SK-N-DZ (cell line): ENCODE results near the gene CCDC81.

Source experiments
- DNase-seq: peaks from one replicate; pipeline ENCODE4 v3.0.0-alpha.2; 2015; ENCODE audit warnings: low spot score

CCDC81 gene

DNA sequence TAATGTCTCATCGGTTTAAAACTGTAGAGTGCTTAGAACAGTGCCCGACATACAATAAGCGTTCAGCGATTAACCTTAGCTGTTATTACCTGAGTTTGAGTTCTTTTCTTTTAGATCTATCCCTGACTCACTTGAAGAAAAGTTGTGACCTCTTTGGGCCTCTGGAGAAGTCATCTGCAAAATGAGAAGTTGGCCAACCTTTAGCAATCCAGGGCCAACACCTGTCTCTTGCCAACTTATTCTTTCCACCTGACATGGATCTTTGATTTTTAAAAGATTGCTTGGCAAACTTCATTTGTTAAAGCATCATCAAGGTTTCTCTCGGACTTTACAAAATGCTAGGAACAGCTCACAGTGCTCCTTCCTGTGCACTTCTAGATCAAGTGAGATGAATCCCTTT, 89.3 kb downstream of the CCDC81 start:
- DNase-seq, result no peak

DNA sequence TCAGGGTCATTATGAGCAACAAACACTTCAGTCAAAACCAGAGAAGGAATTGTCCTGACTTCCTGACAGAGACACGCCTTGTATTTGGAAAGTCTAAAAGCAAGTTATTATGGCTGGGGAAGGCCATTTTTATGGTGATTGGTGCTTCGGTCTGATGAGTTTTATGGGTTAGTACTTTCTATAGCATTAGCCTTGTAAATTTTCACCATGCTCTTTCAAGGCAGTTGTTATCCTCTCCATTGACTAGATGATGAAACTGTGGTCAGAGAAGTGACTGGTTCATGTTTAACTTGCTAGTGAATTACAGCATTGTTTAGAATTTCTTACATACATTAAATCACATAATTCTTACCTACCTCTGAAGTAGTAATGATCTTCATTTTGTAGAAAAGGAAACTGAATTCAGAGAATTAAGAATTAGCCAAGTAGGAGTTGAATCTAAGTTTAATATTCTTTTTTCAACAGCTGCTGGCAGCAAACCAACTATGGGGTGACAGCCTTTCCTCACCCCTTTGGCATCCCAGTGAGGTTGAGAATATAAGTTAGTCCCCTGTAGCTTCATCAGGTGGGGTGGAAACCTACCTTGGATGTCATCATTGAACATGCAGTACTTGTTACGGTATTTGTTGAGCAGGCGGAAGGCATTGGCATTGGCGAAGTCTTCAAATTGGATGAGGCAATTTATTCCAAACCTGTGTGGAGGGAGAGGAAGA, 90.0 kb downstream of the CCDC81 start:
- DNase-seq, result no peak

DNA sequence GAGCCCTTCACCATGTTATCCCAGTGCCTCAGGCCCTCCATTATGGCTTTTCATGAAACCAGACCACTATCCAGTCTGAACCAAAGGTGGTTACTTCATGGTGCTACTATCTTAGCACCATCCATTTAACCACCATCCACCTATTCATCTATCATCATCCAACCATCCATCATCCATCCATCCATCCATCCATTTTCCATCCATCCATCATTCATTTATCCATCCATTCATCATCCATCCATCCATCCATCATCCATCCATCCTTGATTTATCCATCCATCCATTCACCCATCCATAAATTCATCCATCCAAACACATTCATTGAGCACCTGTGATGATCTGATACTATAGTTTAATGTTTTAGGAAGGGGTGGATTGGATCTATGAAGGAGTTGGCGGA, 93.5 kb downstream of the CCDC81 start:
- no peak for DNase-seq

- DNase-seq, result no peak
Measured at GRCh38 chr11:86469491-86470388, 95.1 kb downstream of the CCDC81 start.
